ENCODE data around the gene ADSS1.

The ADSS1 gene

DNA sequence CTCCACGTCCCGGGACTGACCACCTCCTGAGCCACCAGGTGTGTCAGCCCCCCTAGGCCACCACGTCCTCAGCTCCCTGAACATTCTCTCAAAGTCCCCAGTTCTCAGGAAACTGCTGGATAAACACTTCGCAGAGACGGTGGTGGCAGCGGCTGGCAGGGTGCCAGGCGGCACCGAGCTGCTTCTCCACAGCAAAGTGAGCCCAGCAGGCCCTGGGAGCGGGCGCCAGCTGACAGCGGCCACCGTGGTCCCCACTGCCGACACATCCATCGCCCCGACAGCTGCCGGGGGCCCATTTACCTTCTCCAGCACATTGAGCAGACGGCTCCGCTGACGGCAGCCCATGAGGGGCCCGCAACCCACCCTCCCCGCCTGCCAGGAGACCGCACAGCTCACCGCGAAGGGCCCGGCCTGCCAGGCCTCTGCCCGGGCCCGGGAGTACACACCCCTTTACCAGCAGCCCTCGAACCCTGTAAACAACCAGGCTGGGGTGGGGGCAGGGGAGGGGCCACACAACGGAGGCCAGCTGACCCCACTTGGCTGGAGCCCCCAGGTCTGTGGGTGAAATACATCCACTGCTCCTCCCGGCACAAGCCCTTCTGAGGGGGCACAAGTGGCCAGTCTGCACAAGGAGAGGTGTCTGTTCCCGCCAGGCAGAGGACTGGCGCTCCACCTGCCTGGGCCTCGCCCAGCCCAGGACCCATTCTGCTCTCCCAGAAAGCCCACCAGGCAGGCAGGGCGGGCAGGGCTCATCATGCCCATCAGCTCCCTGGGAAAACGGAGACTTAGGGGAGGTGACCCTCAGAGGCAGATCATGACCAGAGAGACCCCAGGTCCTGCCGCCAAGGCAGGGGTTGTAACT lies 61.0 kb downstream of the ADSS1 start:
- DNase-seq: peak; percentile 82

DNA sequence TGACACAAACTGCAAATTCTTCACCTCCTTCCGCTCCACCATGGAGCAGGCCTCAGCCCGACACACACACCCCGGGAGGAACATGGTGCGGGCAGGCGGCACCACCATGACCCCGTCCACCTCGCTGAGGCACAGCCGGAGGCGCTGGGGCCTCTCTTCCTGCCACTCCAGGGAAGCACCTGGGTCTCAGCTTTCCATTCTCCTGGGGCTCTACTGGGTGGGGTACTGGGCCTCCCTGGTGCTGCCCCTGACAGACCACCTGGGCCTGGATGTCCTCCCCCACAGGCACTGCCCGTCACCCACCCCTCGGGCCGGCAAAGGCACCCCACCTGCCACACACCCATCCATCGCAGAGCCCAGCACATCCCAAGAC lies 61.7 kb downstream of the ADSS1 start:
- no peak for DNase-seq

DNA sequence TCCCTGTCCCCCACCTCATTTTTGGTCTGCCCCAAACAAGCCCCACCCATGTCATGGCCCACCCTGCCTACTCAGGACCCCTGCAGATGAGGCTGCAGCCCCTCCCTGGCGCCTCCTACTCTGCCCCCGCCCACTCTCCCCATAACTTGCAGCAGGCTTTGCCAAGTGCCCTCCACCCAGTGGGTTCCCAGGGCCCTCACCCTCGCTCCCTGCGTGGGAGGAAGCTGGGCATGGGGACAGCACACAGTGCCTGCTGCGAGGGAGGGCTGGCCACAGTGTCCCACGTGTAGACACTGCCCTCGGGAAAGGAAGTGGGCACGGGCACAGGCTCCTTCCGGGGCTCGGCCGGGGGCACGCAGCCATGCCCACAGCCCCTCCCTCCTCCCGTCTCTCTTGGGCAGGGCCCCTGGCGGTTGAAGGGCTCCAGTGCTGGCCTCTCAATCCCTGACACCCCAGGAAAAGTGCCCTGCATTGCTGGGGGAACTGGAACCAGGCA lies 62.1 kb downstream of the ADSS1 start:
- DNase-seq: no peak

DNA sequence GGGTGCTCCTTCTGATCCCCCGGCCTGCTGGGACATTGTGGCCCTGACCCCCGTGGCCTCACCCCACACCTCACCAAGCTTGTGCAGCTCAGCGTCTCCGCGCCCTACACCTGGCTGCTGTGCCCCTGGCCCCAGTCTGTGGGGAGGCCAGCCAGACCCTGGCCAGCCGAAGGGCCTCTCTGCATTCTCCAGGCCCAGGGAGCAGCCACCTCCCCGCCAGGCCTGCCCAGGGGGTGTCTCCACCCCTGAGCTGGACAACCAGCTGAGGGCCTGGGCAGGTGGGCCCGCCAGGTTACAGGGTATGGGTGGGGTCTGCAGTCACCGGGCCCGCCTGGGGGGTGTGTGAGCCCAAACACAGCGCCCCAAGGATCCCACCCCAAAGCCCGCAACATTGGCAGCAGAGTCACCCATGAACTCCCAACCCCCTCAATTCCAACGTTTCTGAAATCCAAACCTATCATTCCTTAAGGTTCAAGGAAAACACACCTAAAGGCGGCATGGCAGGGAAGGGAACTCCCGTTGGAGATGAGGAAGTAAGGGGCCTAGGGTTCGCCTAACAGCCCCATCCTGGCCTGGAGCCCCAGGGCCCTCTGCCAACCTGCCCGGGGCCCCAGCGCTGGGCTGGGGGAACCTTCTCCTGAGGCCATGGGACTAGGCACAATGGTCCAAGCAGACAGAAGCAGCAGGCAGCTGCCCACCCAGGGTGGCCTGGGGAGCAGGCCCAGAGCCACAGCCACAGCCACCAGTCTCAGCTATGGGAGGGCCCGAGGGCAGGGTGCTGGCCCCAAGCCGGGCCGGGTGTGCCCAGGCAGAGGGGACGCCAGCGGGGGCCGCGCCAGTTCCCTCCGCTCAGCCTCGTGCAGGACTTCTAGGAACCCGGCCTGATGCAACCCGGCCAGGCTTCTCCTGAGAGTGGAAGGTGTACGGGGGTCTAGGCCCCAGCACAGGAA lies 63.0 kb downstream of the ADSS1 start:
- DNase-seq: no peak

DNA sequence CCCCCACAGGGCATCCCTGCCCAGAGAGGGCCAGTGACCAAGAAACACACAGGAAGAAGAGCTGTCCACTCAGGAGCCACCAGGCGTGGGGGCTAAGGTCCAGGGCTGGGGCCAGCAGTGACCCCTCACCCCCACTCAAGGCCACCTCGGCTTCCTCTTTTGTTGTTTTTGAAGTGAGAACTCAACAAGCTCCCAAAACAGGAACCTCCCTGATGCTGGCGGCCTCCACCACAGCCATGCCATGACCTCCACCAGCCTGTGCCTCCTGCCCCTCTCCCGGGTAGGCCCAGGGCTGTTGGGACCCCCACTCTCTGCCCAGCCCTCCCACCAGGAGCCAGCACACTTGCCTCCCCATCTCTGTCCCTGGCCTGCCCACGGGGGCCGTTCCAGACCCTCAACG lies 63.7 kb downstream of the ADSS1 start:
- no peak for DNase-seq

DNA sequence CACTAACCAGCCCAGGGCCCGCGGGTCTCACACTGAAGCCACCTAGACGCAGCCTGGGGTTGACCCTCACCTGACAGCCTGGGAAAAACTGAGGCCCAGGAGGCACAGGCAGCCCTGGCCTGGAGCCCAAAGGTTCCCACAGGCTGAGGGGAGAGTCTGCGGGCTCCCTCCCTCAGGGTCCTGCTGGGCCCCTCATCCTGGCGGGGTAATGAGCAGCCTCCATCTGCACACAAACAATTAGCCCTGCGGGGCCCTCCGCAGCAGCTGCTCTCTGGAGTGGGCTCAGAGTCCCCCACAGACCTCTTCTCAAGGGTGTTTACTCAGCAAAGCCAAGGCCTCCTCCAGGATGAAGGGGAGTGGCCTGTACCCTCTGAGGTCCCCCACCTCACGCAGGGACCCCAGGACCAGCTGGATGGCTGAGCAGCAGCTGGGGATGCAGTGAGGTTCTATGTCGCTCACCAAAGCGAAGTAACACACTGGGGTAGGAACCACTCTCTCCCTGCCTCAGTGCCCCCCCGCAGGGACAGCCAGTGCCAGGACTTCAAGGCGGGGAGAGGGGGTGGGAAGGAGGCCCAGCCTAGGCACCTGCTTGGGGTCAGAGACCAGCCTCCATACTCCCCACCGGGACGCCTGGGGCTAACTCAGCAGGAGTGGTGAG lies 64.3 kb downstream of the ADSS1 start:
- DNase-seq: peak; percentile 93

DNA sequence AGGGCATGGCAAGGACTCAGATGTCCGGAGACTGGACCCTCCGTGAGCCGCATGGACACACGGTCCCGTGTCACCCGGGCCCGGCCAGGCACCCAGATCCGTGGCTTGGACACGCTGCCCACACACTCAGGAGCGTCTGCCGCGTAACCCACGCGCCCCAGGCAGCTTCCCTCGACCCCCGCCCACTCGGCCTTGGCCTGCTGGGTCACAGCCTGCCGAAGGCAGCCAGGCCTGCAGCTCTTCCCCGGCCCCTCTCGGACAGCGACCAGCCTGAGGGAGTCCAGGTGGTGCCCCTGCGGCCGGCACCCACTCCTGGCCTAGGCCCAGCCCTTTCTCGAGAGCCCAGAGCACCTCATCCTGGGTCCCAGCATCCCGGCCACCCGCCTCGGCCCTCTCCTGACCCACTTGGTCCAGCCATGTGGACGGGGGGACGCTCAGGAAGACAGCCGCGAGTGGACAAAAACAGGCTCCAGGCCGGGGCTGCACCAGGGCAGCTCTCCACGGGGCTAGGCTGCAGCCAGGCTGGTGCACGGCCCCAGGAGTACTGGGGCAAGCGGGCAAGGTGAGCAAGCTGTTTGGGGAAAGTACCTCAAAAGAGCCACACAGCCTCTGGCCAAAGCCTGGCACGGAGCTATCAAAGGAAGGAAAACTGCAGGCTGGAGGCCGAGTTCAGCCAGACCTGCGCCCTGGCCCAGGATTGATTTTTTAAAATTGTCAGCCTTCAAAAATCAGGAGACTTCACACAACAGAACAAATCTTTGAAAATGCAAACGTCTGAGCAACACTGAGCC lies 65.0 kb downstream of the ADSS1 start:
- no peak for DNase-seq

DNA sequence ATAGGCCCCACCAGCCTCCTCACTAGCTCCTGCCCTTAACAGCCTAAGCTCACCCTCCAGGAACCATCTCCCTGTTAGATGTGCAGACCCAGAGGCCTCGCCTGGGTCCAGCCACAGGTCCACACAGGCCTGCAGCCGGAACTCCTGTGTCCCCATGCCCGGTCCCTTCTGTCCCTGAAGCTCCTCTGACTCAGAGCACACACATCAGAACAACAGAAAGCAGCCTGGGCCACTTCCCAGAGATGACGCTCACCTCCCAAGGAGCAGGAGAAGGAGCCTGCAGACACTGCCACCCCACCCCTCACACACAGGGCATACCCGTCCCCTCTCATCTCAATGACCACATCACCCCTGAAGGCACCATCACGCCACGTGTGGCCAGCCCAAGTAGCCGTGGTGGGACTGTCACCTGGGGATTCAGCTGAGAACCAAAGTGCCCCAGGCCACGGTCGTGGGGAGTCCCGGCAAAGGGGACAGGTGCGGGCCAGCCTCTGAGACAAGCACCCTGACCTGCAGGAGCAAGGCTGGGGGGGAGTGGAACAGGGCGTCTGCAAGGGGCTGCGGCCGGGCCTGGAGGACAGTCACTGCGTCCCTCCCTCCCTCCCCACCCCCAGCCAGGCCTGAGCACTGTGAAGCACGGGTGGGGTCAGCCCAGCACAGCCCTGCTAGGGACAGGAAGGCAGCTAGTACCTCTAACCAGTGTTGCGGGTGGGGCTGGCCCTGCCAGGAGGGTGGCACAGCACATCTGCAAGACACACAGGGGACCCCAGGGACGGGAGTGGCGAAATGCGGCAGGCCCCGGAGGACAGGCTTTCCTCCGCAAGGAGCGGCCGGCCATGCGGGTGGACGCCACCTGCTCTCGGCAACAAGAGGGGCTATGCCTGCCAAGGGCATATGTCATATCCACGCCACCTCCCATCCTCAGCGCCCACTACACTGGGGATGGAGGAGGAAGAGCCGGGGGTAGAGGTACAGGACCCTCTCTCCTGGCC lies 66.0 kb downstream of the ADSS1 start:
- no peak for DNase-seq

DNA sequence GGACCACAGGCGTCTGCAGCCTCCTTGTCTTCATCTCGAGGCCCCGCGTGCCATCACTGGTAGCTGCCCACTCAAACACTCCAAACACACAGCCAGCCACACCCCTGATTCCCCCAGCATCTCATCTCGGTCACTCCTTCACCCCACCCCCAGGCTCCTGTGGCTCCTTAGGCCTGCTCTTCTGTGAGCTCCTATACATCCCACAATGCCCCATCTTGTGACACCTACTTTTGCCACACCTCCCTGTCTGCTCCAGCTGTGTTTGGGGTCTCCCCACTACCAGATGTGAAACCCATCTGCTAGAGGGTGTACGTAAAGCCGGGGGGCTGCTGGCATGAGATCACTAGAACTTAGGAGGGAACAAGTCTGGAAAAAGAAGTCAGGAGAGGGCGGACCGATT lies 67.4 kb downstream of the ADSS1 start:
- no peak for DNase-seq

DNA sequence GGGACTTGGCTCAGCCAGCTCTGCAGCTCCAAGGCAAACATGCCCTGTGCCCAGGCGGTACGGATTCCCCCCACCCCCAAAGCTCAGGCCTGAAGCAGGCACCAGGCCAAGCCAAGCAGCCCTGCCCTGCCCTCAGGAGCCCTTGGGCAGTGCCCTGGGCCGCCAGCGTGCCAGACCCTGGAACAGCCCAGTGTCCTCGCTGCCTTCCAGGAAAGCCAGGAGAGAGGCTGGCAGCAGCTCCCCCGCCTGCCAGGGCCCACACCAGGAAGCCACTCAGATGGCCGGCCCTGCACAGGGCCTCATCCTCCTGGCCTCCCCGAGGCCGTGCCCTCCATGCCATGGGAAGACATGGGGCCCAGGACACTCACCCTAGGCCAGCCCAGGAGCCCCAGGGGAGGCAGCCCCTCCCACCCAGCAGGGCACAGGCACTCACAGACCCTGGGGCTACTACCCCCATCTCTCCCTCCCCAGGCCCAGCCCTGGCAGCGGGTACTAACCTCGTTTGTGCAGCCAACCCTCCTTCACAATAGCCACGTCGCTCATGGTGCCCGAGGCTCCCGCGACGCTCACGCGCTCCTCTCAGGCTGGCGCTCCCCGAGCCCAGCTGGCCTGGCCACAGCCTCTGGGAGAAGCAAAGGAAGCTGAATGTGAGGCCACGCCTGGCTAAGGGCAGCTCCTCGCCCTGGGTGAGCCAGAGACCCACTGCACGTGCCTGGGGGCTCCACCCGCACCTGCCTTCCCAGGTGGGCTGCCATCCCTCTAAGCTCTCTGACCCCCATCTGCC lies 68.3 kb downstream of the ADSS1 start:
- no peak for DNase-seq

DNA sequence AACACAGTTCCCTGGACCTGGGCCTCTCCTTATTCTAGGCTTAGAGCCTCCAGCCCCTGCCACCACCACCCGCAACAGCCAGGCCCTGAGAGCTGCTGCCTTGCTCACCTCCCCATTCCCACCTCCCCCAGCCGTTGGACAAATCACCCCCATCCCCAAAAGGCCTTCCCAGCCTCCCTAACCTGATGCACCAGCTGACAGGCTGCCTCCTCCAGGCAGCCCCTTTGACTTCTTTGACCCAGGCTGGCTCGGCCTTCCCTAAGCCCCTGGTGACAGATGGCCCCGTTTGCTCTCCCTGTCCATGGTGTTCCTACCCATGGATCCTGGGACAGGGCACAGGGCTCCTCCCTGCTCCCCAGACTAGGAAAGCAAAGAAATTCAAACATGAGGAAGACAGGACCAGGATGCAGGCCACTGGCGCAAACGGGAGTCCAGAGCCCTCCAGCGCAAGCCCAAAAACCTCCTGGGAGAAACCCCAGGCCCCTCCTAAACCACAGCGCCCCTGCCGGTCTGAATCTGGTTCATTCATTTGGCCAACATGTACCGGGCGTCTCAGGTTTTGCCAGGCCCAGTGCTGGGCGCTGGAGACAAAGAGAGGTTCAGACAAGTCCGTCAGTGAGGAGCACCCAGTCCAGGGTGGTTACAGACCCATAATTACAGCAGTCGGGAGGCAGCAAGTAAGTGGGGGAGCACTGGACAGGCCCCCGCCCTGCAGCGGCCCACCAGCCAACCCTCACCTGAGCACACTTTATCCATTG lies 69.1 kb downstream of the ADSS1 start:
- DNase-seq: no peak

DNA sequence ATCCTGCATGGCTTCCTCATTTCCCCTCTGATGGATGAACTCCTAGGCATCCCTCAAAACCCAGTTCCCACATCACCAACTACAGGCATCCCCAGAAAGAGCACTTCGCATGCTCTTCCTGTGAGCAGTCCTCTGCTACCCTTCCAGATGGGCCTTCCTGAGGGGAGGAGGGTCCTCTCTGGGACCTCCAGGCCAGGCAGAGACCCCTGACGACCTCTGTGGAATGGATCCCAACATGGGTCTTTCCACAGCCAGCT lies 69.6 kb downstream of the ADSS1 start:
- DNase-seq: no peak

DNA sequence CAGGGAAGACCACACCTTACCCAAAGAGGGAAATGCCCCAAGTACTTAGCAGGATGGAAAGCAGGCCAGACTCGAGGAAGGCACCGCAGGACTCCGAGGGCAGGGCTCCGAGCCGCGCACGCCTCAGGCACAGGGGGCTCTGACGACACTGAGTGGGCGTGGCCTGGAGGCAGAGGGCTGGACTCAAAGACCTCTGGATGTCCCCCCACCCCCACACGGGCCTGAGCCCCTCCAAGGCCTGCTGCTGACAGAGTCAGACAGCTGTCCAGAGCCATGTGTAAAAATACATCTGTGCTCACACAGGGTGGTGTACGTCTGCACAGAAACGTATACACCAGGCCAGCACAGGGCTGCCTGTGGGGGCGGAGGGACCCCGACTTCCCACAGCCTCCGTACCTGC lies 70.1 kb downstream of the ADSS1 start:
- DNase-seq: no peak

DNA sequence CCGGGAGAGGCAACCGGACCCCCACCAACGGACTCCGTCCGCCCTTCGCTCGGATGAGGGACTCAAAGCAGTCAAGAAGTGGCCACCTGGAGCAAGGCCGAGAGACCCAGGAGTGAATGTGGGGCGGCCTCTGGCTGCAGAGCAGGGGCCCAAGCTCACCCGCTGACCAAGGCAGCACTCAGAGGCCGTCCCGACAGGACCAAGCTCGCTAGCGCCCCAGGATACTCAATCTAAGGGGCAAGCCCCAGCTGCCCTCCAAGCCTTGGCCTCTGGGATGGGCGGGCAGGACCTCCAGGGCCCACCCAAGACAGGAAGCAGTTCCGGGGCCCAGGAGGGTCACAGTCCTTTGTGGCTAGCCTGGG lies 70.6 kb downstream of the ADSS1 start:
- no peak for DNase-seq

DNA sequence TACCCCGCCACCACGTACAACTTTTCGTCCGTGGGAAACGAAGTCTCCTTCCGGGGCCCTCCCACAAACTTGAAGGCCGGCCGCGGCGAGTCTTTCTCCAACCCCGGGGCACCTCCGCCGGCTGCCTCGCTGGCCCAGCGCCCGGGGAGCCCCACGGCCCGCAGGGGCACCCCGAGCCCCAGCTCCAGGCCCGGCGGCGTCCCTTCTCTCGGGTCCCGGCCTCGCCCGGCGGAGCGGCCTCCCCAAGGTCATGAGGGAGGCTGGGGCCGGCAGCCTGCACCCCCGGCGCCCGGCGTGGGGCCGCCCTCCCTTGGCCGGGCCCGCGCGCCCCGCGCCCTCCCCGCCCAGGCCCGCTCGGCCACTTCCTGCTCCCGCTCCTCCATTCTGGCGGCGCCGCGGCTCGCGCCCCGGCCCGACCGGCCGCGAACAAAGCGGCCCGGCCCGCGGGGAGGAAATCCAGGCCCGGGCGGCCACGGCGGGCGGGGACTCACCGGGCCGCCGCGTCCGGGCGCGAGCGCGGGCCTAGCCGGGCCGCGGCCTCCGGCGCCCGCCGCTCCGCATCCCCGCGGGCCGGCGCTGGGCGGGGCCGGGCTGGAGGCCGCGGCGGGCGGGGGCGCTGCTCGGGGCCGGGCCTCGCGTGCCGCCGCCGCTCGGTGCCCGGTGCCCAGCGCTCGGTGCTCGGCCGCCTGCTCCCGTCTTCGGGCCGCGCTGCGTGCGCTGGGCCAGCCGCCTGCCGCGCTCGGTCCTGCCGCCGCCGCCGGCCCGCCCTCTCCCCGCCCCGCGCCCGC lies 71.2 kb downstream of the ADSS1 start, which contains the start of gene AKT1:
Gene AKT1, minus strand, starts transcription at position 756 of the 788 bp plus-strand sequence. CDS start 3,105 bp downstream, outside the sequence.
- no peak for DNase-seq

DNA sequence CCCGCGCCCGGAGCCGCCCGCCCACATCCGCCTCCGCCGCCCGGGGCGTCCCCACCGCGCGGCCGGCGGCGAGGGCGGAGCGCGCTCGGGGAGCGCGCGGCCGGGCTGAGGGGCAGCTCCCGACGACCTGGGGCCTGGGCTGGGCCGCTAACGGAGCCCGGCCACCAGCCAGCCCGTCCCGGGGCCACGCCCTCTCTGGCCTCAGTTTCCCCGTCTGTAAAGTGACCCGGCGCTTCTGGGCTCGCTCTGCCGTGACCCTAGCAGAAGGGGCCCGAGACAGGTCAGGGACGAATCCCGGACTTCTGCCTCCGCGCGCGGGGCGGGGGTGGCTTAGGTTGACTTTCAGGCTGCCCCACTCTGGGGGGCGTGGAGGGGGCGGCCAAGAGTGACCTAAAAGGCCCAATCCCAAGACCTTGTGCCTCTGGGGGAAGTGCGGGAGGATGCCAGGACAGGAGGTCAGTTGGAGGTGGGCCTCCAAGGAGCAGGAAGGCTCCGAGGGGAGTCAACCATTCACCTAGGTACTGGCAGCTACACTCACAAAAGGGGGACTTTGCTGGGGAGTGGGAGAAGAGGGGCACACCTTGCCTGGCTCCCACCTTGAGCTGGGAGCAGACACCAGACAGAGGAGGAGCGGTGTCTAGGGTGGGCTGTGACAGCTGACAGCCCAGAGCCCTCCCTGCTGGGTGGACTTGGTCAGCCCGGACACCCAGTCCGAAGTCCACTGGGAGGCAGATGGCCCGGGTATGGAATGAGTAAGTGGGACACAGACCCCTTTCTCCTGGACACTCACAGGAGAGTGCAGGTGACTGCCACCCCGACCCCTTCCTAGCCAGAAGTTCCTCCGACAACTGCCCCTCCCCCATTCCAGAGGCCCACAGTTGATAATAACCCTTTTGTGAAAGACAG lies 72.0 kb downstream of the ADSS1 start:
- DNase-seq: no peak

DNA sequence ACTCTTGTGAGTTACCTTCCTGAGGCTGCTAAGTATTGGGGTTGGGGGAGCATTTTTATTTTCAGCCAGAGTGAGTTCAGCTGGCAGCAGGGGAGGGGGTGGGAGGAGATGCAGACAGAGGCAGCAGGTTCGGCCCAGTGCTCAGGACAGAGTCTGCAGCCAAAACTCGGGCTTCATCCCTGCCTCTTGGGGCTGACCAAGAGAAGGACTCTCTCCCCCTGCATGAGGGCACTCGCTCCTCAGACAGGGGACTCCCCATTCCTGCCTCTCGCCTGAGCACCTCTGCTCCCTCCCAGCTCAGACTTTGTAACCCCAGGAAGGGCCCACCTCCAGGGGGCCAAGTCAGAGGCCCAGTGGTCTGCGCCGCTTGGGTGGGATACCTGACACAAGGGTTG lies 72.7 kb downstream of the ADSS1 start:
- DNase-seq: no peak

Data from NCI-H2171 (cell line).